GM18508 (cell line): Measurements from ENCODE around the gene CD180.
A peak's percentile ranks its signal among the peaks of the same experiment; 100 is the strongest.
"Not testable (repeated sequence)": the region's sequence is repeated elsewhere in the genome, so short reads cannot be mapped to it uniquely, and the experiment has no call there.

Source experiments
- ATAC-seq: cut with Tn5 transposase; IDR thresholded peaks from one replicate; pipeline ENCODE4 v1.9.1; 2021; ENCODE audit warnings: moderate number of reproducible peaks; ENCODE audit not compliant: insufficient read depth, unreplicated experiment

Gene CD180

DNA sequence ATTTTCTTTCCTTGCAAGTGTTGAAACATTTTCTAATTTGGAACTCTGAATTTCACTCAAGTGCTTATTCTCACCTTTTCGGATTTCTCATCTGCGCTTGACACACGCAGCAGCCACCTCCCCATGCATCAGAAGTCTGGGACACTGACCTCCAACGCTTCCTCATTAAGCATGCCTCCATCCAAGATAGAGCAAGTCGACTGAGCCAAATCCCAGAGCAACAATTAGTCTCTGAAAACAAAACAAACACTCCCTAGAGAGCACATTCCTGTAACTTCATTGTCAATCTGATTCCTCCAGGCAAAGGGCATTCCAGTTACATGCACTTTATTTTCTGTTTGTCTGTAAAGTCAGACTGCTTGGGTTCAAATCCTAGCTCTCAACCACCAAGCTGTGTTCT is 5.7 kb downstream of the CD180 start:
- no peak for ATAC-seq

DNA sequence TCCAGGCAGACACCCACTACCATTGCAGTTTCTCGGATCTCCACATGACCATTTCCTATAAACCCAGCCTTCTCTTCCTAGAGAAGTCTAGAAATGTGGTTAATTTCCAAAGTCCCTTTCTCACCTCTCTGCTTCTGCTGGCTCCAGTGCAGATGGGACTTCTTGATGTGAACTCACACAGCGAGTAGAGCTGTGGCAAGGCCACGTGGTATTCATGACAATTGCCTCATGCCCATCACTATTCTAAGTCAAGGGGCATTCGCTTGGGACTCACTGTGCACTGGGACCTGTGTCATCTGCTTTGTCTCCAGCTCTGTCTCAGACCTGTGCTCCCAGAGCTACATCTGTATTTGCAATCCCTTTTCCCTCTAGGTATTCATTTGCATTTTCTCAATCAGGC is 6.2 kb downstream of the CD180 start:
- no peak for ATAC-seq

DNA sequence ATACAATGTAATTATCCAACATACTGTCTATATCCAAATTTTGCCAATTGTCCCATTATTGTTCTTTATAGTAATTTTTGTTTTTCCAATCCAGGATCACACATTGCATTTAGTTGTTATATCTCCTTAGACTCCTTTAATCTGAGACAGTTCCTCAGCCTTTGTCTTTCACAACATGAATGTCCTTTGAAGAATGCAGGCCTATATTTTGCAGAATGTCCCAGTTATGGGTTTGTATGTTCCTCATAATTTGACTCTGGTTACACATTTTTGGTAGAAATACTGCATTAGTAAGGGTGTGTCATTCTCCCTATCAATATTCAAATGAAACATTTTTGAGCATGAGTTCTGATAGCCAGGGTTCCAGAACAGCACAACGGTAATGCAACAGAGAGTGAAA is 6.7 kb downstream of the CD180 start:
- ATAC-seq, result no peak

DNA sequence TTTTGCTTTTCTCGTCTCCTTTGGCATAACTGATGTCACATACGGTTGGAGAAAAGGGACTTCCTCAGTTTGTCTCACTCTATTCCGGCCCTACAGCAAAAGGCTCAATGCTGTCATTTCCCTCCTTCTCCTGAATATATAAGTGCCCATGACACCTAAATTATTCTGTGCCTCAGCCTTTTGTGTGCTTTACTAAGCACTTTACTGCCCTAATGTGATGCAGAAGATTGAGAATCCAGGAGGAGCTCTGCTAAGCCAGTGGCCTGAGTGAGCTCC is 7.6 kb downstream of the CD180 start:
- ATAC-seq, result no peak

DNA sequence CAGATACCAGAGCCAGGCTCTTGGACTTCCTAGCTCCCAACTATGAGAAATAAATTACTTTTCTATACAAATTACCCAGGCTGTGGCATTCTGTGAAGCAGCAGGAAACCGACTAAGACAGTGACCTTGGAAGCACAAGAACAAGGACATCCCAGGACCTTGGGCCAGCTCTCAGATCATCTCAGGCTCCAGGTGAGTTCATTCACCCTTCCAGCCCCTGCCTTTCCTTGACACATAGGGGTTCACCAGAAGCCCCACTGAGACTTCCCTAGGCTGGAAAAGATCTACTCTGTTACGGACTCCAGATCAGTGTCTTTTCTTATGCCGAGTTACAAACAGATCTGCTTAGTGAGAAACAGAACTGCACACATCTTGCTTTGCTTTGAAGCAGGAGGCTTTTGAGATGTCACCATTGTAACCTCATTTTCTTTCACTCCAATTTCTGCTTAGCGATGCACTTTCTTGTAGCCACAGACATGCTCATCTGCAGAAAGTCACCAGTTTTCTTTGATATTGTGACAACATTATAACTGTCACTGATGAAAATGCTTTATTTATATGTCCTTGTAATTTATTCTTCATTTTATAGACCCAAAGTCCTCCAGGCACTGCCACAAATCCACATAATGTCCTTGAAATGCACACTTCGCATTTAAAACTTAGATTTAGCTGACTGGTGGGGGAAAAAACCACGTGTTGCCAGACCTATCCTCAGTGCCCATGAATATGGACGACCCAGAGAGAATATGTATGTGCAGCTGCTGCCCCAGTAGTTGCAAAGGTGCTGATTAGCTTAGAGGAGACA is 8.1 kb downstream of the CD180 start:
- ATAC-seq, result no peak

DNA sequence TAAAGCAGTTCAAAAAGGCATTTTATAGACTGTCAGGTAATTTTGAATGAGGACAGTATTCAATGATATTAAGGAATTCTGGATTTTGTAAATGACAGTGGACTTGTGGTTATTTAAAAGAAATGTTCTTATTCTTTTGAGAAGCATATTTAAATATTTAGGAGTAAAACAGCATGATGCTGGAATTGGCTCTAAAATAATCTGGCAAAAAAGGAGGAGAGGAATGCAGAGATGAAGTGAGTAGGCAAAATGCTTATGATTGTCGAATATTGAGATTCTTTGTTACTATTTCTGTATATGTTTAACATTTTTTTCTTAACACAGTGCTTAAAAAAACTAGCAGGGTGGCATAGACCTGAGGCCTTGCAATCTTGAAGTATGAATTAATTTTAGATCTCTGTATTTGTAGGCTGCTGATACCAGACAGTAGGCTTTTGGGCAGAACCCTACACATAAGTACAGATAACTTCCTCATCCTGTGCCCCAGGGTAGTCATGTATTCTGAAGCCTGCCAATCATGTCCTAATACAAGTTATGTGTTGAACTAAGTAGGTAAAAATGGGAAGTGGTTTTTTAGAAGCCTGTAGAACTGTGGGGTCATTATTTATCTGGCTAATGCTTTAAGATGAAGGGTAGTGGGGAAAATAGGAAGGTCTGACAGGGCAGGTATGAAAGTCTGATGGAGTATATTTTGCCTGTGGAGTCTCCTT is 9.4 kb downstream of the CD180 start:
- ATAC-seq, result peak; percentile 72

DNA sequence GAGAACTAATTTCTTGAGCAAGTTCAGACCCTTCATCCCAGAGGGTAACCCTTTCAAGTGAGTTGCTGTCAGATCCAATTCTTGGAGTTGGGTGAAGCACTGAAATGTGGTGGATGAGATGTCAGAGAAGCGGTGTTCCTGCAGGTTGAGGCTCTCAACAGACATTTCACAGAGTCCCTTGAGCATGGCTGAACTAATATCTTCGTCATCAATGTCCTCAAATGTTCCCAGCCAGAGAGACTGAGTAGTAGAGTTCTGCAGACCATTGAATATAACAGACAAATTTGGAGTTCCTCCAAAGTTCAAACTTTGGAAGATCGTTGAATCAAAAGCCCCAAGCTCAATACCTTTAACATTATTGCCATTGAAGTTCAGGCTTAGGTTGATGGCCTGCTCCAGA is 12.7 kb downstream of the CD180 start:
- ATAC-seq, result no peak

DNA sequence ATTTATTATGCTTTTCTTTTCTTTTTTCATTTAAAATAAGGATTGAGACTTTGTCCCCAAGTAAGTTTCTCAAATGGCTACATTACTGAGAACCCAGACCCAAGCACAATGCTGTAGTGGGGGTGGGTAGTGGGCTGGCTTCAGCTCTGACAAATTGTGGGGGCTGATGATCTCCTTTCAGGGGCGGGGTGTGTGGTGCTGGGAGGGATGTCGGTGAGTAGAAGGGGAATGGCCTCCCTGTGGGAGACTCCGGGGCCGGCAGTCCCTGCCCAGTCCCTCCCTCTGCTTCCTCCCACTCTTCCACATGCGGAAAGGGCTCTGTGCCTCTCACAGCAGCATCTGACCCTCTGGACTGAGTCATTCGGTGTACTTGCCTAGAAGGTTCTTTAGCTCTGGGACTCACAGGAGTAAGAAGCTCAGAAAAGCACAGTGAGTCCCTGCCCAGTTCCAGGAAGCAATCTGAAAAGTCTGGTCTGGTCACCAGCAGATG is 14.3 kb downstream of the CD180 start:
- ATAC-seq, result no peak

DNA sequence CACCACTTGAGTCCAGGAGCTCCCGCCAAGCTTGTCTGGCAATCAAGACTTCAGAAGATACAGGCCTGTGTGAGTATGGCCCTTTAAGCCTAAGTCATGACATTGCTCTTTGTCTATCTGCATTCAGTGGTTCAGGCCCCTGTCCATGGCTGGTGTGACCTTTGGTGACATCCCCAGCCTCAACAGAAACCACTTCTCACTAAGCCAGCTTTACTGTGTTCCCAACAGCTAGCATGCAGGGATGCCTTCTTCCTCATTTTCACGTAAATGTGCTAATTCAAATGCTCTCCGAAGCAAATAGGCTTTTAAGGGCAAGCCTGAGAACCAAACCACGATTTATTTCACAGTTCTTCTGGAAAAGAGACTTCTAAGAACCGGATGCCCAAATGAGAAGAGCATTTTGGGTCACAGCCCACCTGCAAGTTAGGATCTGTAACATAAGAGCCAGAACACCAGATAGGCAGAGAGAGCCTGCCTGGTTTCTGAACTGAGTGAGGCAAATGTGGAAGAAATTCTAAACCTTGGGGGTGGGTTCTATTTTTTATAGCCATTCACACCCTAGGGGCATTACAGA is 14.9 kb downstream of the CD180 start:
- no peak for ATAC-seq

DNA sequence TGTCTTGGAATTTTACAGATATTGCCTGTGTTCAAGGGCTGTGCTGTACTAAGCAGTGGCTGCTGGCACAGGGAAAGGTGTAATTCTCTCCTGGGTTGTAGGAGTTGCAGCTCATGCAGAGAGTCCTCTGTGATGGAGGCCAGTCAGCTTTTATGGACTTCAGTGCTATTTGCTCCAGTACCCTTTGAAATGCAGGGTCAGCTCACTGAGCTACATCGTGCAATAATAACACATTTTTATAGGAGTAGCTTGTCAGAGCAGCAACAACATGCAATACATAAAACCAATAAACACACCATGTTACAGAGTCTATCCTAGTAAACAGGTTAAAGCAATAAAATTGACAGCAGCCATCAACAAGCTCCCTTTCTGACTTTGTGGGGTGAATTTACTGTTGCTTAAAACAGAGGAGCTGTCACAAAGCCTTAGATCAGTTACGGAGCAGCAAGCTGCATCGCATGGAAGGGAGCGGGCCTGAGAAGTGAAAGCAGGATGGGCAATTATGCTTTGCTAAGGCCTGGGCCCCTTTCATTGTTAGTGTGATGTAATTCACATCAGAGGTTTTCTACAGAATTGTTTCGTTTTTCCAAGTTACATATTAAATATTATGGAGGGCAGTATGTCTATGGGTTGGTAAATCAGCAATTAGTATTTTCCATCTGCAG is 16.8 kb downstream of the CD180 start:
- no peak for ATAC-seq

DNA sequence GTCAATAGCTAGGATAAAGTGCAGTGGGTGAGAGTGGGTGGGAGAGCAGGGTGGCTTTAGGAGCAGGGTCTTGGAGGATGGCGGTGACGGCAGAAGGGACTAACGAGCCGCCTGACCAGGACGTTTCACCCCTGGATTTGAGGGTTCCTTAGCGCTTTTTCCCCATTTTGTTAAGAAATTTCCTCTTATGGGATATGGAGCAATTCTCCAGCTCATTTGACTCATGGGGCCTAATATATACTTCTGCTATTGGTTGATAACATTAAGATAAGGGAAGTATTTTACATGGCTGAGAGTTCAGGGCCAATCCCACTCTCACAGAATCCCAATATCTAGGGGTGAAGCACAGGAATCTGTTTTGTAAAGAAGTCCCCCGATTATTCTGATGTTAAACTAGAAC is 17.6 kb downstream of the CD180 start:
- ATAC-seq, result no peak

DNA sequence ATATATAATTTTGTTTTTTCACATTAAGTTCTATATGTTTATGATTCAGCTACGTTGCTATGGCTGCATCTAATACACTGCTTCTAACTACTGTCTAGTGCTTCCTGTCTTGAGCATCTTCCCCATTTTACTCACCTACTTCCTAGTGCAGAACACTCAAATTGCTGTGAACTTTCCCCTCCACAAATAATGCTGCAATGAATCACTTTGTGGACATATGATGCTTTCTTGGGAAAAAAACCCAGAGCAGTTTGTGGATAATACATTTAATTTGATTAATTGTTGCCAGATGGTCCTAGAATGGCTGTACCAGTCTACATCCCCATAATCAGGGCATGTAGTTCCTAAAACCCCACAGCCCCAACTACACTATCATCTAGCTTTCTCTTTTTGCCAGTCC is 18.5 kb downstream of the CD180 start:
- ATAC-seq, result no peak

DNA sequence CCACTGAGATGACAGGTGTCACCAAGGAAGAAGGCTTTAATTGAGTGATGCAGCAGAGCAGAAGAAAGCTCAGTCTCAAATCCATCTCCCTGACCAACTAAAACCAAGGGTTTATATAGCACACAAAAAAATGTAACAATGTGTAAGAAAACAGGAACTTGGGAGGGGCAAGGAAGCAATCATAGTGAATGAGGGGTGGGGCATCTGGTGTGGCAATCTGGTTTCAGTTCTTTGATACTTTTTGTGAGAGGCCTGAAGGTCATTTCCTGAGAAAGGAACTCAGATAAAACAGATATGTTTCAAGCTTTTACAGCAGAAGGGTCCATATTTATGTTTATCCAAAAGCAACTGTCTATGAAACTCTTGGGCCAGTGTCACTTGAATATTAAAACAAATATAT is 19.7 kb downstream of the CD180 start:
- no peak for ATAC-seq

DNA sequence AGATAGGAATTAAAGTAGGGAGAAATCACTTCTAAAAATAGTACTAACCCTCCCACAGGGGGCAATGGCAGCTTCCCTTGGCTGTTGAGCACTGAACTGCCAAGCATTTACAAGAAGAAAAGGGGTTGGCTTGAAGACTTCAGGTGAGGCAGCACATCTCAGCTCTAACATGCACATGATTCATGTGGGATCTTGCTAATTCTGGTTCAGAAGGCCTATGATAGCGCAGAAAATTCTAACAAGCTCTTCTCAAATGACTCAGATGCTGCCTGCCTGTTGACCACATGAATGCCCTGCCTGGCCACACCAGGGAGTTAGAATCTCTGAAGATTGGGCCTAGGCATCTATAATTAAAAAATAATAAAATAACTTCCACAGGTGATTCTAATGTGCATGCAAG is 22.6 kb downstream of the CD180 start:
- no peak for ATAC-seq

DNA sequence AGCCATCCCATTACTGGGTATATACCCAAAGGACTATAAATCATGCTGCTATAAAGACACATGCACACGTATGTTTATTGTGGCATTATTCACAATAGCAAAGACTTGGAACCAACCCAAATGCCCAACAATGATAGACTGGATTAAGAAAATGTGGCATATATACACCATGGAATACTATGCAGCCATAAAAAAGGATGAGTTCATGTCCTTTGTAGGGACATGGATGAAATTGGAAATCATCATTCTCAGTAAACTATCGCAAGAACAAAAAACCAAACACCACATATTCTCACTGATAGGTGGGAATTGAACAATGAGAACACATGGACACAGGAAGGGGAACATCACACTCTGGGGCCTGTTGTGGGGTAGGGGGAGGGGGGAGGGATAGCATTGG is 23.2 kb downstream of the CD180 start:
- not testable (repeated sequence) for ATAC-seq

DNA sequence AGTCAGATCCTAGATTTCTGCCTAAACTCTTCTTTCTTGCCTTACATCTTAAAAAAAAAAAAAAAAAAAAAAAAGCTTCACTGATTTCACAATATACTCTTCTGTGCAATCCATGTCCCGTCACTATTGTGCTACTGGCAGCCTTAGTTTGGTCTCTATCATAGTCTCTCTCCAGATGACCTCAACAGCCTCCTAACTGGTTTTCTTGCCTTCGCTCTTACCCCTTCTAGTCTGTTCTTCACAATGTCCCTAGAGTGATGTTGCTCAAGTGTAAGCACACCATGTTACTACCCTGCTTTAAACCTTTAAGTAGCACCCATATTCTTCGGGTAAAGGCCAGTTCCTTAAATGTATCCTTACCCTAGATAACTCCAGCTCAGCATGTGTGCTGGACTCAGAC is 25.8 kb downstream of the CD180 start:
- ATAC-seq, result no peak

DNA sequence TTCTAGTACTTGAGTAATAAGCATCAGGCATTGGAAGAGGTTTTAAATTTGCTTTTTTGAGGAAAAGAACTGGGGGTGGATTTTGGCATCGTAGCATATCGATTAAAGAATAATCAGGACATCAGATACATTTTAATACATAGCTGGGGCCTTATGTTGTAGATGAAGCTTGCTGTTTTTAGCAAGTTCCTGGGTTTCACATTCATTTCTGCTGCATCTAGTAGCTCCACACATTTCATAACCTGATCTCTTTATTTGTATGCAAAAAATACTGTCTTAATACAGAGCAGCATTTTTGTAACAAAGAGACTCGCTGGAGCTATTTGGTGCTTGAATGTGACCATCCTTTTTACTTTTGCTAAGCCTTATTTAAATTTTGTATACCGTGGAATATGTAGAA is 28.5 kb downstream of the CD180 start:
- no peak for ATAC-seq

DNA sequence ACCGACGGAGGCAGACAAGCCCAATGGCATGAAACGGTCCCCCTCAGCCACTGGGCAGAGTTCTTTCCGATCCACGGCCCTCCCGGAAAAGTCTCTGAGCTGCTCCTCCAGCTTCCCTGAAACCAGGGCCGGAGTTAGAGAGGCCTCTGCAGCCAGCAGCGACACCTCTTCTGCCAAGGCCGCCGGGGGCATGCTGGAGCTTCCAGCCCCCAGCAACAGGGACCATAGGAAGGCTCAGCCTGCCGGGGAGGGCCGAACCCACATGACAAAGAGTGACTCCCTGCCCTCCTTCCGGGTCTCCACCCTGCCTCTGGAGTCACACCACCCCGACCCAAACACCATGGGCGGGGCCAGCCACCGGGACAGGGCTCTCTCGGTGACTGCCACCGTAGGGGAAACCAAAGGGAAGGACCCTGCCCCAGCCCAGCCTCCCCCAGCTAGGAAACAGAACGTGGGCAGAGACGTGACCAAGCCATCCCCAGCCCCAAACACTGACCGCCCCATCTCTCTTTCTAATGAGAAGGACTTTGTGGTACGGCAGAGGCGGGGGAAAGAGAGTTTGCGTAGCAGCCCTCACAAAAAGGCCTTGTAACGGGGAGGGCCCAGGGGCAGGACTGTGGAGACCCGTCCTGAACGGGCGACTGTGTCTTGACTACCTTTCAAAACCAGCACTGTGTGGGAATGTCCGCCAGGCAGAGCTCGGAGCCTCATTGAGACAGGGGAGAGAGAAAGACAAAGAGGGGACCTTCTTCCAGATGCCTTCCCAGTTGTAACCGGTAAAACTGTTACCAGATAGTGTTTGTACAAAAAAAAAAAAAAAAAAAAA is 29.9 kb downstream of the CD180 start:
- ATAC-seq, result no peak

DNA sequence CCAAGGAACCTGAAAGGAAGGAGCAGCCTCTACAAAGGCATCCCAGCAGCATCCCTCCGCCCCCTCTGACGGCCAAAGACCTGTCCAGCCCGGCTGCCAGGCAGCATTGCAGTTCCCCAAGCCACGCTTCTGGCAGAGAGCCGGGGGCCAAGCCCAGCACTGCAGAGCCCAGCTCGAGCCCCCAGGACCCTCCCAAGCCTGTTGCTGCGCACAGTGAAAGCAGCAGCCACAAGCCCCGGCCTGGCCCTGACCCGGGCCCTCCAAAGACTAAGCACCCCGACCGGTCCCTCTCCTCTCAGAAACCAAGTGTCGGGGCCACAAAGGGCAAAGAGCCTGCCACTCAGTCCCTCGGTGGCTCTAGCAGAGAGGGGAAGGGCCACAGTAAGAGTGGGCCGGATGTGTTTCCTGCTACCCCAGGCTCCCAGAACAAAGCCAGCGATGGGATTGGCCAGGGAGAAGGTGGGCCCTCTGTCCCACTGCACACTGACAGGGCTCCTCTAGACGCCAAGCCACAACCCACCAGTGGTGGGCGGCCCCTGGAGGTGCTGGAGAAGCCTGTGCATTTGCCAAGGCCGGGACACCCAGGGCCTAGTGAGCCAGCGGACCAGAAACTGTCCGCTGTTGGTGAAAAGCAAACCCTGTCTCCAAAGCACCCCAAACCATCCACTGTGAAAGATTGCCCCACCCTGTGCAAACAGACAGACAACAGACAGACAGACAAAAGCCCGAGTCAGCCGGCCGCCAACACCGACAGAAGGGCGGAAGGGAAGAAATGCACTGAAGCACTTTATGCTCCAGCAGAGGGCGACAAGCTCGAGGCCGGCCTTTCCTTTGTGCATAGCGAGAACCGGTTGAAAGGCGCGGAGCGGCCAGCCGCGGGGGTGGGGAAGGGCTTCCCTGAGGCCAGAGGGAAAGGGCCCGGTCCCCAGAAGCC is 30.8 kb downstream of the CD180 start:
- no peak for ATAC-seq
